ENCODE data around the gene CEP170. TPM values are rescaled to one million over a fixed set of nuclear protein-coding genes. Genes with fewer than 3 reads are reported as not detected.

The CEP170 gene
- total and polyA plus RNA-seq, 10 of the 15 experiments (the other 5 are each of a cell fraction or from before 2014, with no cell fraction given), result 15.0 to 67.3 (median 40.2) TPM

DNA sequence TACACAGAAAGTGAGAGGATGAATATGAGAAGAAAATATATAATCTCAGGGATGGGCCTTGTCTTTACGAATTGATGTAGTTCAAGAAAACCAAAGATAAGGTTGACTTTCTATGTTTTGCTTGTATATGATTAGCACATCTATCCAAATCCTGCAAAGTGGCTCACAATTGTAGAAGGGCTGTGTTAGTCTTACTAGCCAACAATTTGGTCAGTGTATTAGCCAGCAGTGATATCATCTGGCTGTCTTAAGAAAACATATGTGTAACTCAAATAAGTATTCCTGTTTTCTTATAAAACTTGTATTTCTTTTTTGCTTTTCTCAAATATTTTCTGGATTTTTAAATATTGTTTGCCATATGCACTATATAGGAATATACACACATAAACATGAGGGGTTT, 6.3 kb upstream of the CEP170 start (continued):
- TF ChIP-seq, protein P1, sequence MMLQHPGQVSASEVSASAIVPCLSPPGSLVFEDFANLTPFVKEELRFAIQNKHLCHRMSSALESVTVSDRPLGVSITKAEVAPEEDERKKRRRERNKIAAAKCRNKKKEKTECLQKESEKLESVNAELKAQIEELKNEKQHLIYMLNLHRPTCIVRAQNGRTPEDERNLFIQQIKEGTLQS (IDR thresholded peaks at IDR 0.05; ENCODE audit: borderline replicate concordance, extremely low read depth, low read depth, low read length), result no peak
- TF ChIP-seq, protein P2, sequence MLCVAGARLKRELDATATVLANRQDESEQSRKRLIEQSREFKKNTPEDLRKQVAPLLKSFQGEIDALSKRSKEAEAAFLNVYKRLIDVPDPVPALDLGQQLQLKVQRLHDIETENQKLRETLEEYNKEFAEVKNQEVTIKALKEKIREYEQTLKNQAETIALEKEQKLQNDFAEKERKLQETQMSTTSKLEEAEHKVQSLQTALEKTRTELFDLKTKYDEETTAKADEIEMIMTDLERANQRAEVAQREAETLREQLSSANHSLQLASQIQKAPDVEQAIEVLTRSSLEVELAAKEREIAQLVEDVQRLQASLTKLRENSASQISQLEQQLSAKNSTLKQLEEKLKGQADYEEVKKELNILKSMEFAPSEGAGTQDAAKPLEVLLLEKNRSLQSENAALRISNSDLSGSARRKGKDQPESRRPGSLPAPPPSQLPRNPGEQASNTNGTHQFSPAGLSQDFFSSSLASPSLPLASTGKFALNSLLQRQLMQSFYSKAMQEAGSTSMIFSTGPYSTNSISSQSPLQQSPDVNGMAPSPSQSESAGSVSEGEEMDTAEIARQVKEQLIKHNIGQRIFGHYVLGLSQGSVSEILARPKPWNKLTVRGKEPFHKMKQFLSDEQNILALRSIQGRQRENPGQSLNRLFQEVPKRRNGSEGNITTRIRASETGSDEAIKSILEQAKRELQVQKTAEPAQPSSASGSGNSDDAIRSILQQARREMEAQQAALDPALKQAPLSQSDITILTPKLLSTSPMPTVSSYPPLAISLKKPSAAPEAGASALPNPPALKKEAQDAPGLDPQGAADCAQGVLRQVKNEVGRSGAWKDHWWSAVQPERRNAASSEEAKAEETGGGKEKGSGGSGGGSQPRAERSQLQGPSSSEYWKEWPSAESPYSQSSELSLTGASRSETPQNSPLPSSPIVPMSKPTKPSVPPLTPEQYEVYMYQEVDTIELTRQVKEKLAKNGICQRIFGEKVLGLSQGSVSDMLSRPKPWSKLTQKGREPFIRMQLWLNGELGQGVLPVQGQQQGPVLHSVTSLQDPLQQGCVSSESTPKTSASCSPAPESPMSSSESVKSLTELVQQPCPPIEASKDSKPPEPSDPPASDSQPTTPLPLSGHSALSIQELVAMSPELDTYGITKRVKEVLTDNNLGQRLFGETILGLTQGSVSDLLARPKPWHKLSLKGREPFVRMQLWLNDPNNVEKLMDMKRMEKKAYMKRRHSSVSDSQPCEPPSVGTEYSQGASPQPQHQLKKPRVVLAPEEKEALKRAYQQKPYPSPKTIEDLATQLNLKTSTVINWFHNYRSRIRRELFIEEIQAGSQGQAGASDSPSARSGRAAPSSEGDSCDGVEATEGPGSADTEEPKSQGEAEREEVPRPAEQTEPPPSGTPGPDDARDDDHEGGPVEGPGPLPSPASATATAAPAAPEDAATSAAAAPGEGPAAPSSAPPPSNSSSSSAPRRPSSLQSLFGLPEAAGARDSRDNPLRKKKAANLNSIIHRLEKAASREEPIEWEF (IDR thresholded peaks at IDR 0.05; ENCODE audit: insufficient replicate concordance, low read depth, low read length), result no peak
- TF ChIP-seq RCOR1 (conservative IDR thresholded peaks at IDR 0.05; ENCODE audit: low read depth, low read length) (no peak), EP300 (IDR thresholded peaks at IDR 0.05; ENCODE audit: borderline replicate concordance in 1 of 2, control insufficient read depth in 1 of 2, low read depth in 2 of 2, low read length in 2 of 2) (no peak), IRF4 (IDR thresholded peaks at IDR 0.05; ENCODE audit: low read depth, low read length) (no peak)

DNA sequence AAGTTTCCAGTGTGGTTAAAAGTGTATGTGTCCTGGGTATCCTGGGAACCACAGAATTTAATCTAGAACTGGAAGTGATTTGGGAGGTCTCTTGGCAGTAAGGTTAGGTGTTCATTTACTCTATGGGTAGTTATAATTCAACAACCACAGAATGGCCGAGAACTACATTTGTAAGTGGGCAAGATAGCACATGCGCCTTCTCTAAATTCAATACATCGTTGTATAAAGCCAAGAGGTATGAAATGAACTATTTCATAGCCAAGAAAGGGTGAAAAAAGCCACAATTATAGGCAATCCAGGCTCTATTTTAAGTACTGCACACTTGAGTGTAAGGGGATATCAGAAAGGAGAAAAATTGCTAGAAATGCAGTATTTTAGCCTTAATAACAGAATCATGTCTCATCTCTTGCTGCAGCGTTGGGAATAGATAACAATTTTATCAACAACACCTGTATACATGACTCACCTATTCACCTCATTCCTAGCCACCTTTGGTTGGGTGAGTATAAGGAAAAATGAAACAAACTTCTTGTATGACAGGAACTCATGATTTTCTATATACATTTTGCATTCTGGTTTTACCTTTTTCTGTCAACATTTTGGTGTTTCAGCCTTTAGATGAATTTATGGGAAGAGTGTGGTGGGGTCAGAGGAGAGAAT, 5.3 kb upstream of the CEP170 start:
- Histone ChIP-seq H3K4me3 (no peak overlapping the region), H3K27ac (ENCODE audit: control insufficient read depth, insufficient read depth) (no peak overlapping the region), H3K36me3 (ENCODE audit: control insufficient read depth in 2 of 2, insufficient read depth in 2 of 2, low read length in 1 of 2) (no peaks in the 10 kb centered on the region), H3K4me1 (ENCODE audit: control insufficient read depth, insufficient read depth, low read length) (peaks cover 10% of the 10 kb centered on the region), H3K4me2 (ENCODE audit: control insufficient read depth, insufficient read depth) (no peak overlapping the region), H3K79me2 (ENCODE audit: control insufficient read depth, insufficient read depth, low read length) (peaks cover 20% of the 10 kb centered on the region), H3K27me3 (replicated peaks in 1 of 2; ENCODE audit: control insufficient read depth in 2 of 2, insufficient read depth in 2 of 2, low read length in 1 of 2) (no peaks in the 10 kb centered on the region), H4K20me1 (ENCODE audit: control insufficient read depth, insufficient read depth) (no peaks in the 10 kb centered on the region), H3K9ac (ENCODE audit: control insufficient read depth, insufficient read depth, low read length) (no peak overlapping the region), H2AFZ (ENCODE audit: control insufficient read depth, low read depth, low read length) (no peak overlapping the region), H3K9me3 (replicated peaks; ENCODE audit: control insufficient read depth, insufficient read depth, low read length) (no peaks in the 10 kb centered on the region)
- POLR2A ChIA-PET, result no interaction called here
- SMC1A ChIA-PET (ENCODE audit: uncharacterized antibody, unreplicated experiment), result no interaction called here
- in situ Hi-C loops (cut with MboI), result no loop called here
- no peak for FAIRE-seq
- DNase-seq (ENCODE audit: low read depth, low spot score), result no peak
- CTCF ChIA-PET, result no interaction called here
- intact Hi-C loops (cut with micrococcal nuclease; ENCODE audit: unreplicated experiment), result no loop called here
- RAD21 ChIA-PET (ENCODE audit: unreplicated experiment), result no interaction called here
- 74% methylated on average over 4 of the region's 4 CpGs for WGBS (ENCODE audit: insufficient coverage, insufficient replicate concordance, low lambda C conversion rate, missing lambda C conversion rate)
- ATAC-seq, result no peak
- TF ChIP-seq ZZZ3 (IDR thresholded peaks at IDR 0.05; ENCODE audit: control insufficient read depth, insufficient read length, low read depth), result no peak
- no peak for TF ChIP-seq POLR2AphosphoS5 (IDR thresholded peaks at IDR 0.05; ENCODE audit: low read length)
- TF ChIP-seq, protein P3, sequence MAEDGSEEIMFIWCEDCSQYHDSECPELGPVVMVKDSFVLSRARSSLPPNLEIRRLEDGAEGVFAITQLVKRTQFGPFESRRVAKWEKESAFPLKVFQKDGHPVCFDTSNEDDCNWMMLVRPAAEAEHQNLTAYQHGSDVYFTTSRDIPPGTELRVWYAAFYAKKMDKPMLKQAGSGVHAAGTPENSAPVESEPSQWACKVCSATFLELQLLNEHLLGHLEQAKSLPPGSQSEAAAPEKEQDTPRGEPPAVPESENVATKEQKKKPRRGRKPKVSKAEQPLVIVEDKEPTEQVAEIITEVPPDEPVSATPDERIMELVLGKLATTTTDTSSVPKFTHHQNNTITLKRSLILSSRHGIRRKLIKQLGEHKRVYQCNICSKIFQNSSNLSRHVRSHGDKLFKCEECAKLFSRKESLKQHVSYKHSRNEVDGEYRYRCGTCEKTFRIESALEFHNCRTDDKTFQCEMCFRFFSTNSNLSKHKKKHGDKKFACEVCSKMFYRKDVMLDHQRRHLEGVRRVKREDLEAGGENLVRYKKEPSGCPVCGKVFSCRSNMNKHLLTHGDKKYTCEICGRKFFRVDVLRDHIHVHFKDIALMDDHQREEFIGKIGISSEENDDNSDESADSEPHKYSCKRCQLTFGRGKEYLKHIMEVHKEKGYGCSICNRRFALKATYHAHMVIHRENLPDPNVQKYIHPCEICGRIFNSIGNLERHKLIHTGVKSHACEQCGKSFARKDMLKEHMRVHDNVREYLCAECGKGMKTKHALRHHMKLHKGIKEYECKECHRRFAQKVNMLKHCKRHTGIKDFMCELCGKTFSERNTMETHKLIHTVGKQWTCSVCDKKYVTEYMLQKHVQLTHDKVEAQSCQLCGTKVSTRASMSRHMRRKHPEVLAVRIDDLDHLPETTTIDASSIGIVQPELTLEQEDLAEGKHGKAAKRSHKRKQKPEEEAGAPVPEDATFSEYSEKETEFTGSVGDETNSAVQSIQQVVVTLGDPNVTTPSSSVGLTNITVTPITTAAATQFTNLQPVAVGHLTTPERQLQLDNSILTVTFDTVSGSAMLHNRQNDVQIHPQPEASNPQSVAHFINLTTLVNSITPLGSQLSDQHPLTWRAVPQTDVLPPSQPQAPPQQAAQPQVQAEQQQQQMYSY (CRISPR knock-in tag; IDR thresholded peaks at IDR 0.05), result no peak
- no peak for TF ChIP-seq CHD4 (IDR thresholded peaks at IDR 0.05)
- no peak for TF ChIP-seq STAT3 (IDR thresholded peaks at IDR 0.05; ENCODE audit: low read depth, low read length)
- TF ChIP-seq ZNF622 (IDR thresholded peaks at IDR 0.05), result no peak
- no peak for TF ChIP-seq HDAC6 (IDR thresholded peaks at IDR 0.05; ENCODE audit: unreplicated experiment)
- no TSS peak for BruUV-seq (replicated peaks)
